Activated T-cell treated with anti-CD3 and anti-CD28 coated beads, Interleukin-2, amount 50 U/mL, for 24 hours (primary cell): ENCODE data around the gene SYK.
"Not testable (repeated sequence)": the region's sequence is repeated elsewhere in the genome, so short reads cannot be mapped to it uniquely, and the experiment has no call there.

ENCODE experiments used
- DNase-seq: peaks from one replicate; pipeline ENCODE4 v3.0.0-alpha.2; 2020
- H3K27ac Mint-ChIP-seq: 2 replicates; pipeline ENCODE4 v1.8.0; 2020; ENCODE audit warnings: mild to moderate bottlenecking, mixed read lengths
- H3K27me3 Mint-ChIP-seq: 2 replicates; pipeline ENCODE4 v1.8.0; 2020; ENCODE audit warnings: mixed read lengths
- H3K36me3 Mint-ChIP-seq: 2 replicates; pipeline ENCODE4 v1.8.0; 2020; ENCODE audit warnings: low read depth, mixed read lengths
- H3K4me1 Mint-ChIP-seq: 2 replicates; pipeline ENCODE4 v1.8.0; 2020; ENCODE audit warnings: low read depth, mixed read lengths
- H3K4me3 Mint-ChIP-seq: 2 replicates; pipeline ENCODE4 v1.8.0; 2020; ENCODE audit warnings: mild to moderate bottlenecking, moderate library complexity, mixed read lengths
- H3K9me3 Mint-ChIP-seq: 2 replicates; pipeline ENCODE4 v1.8.0; 2020; ENCODE audit warnings: mixed read lengths

Gene SYK

DNA sequence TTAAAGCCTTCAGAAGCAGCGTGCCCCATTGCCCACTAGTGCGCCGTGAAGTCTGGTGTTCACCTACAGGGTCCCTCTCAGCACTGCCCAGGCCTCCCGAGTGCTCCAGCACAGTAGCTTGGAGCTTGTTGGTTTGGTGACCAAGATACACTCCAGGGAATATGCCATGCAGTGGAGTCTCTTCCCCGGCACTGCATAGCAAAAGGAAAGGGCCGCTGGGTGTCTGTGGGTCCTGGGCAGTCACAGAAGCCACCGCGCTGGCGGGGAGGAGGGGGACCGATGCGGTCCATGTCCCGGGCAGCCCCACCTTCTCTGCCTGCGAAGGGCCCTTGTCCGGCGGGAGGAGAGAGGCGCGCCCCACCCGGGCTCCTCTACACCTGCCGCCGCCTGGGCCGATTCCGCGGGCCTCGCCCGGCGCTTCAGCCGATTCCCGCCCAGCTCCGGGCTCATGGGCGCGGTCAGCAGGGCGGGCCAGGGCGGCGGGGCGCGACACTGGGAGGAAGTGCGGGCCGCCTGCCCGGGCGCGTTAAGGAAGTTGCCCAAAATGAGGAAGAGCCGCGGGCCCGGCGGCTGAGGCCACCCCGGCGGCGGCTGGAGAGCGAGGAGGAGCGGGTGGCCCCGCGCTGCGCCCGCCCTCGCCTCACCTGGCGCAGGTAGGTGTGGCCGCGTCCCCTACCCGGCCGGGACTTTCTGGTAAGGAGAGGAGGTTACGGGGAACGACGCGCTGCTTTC, at the start of gene SYK:
TSS of gene SYK (plus strand) at position 579 of the 732 bp plus-strand sequence. CDS start 42,080 bp downstream, outside the sequence.
- Mint-ChIP-seq H3K4me3 (peak within 1 kb of the TSS; percentile 49), H3K36me3 (no peaks in the 10 kb centered on the region), H3K4me1 (peaks cover 5% of the 10 kb centered on the region), H3K27me3 (peaks cover 83% of the 10 kb centered on the region), H3K9me3 (no peaks in the 10 kb centered on the region), H3K27ac (no peak within 1 kb of the TSS)
- no peak for DNase-seq

DNA sequence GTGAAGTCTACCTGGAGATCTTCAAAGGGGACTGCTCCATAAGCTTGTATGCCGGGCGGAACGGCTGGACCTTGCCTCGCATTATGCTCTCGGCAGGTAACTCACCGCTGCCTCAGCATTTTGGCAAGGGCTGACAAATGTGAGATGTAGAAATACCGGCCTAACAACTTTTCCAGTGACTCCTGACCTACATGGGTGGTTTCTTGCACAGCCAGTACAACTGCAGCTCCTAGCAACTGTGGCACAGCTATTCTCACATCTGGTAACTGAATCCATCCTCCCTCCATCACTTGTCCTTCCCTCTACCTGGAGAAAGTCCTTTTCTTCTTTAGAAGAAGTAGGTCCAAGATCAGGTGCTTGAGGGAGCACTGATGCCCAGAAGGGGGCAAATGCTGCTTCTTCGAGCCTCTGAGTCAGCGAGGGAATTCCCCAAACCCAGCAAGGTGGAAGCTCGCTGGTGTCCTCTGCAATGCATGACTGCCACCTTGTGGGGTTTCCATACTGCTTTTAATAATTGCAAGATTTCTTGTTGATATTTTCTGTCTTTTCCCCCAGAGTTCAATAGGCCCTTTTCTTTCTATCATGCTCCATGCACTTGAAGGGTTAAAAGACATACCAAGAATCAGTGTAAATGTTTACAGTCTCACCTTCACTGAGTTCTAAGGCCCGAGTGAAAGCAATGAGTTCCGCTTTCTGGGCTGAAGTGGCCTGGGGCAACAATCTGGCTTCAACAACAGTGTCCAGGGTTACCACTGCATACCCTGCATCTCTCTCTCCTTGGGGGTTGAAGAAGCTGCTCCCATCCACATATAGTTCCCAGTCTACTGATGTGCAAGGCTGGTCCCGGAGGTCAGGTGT, 45.9 kb upstream of the SYK start:
- H3K36me3 Mint-ChIP-seq, H3K4me3 Mint-ChIP-seq, H3K27ac Mint-ChIP-seq, H3K4me1 Mint-ChIP-seq, H3K9me3 Mint-ChIP-seq, H3K27me3 Mint-ChIP-seq: not testable (repeated sequence)
- peak; percentile 67 for DNase-seq

DNA sequence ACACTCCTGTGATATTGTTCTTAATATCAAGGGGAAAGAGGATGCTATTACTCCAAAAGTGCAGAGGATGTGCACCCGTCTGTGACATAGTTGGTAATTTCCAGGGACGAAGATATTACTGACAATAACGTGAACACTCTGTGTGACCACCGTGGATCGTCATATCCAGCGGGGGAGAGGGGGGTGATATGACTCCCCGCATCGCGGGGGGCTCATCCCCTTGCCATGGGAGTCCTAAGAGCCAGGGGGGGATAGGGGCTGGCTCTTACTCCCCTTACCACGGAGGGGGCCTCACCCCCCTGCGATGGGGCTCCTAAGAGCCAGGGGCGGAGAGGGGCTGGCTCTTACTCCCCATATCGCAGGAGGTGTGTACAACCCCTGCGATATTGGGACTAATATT, 41.0 kb upstream of the SYK start:
- not testable (repeated sequence) for H3K4me1 Mint-ChIP-seq, H3K4me3 Mint-ChIP-seq, DNase-seq, H3K36me3 Mint-ChIP-seq, H3K9me3 Mint-ChIP-seq, H3K27ac Mint-ChIP-seq, H3K27me3 Mint-ChIP-seq

DNA sequence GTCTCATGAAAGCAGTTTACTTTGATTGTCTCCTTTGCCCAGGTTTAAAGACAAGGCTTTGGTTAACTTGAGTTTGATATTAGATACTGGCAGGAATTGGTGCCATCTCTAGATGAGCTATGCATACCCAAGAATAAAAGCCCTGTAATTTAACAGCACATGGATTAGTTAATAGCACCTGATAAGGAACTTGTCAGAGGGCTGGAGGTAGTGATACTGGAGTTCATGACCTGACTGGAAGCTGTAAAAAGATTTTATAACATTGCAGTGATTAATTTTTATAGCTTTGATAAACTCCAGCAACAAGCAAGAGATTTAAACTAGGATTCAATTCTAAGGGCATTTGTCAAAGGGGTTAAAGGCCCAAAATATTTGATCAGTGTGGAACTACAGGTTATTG, 34.9 kb upstream of the SYK start:
- Mint-ChIP-seq H3K27ac (no peak overlapping the region), H3K4me1 (no peaks in the 10 kb centered on the region), H3K36me3 (no peaks in the 10 kb centered on the region), H3K27me3 (peaks cover 12% of the 10 kb centered on the region), H3K4me3 (no peak overlapping the region), H3K9me3 (peaks cover 8% of the 10 kb centered on the region)
- DNase-seq: no peak

DNA sequence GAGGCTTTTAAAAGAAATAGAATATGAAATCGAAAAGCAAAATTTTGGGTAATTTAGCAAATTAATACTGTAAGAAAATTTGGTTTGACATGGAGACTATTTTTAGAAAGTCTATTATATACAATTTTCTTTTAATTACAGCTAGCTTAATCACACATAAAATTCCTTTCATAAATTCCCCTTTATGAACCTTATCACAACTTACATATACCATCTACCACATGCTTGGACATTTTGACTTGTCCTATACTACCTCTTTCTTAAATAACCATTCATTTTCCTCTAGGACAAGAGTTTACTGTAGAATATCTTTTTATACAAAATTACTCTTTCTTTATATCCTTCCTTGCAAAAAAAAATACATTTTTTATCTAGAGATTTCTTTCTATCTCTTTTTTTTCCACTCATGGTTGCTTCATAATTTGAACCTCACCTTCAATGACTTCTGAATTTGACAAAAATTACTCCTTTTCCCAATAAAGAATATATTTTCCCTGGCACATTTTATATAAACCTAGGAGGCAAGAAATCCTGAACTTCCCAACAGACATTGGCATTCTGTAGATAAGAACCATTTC, 34.0 kb upstream of the SYK start:
- no peak for DNase-seq
- Mint-ChIP-seq H3K27me3 (peaks cover 21% of the 10 kb centered on the region), H3K9me3 (peaks cover 8% of the 10 kb centered on the region), H3K4me3 (no peak overlapping the region), H3K27ac (no peak overlapping the region), H3K36me3 (no peaks in the 10 kb centered on the region), H3K4me1 (no peaks in the 10 kb centered on the region)

DNA sequence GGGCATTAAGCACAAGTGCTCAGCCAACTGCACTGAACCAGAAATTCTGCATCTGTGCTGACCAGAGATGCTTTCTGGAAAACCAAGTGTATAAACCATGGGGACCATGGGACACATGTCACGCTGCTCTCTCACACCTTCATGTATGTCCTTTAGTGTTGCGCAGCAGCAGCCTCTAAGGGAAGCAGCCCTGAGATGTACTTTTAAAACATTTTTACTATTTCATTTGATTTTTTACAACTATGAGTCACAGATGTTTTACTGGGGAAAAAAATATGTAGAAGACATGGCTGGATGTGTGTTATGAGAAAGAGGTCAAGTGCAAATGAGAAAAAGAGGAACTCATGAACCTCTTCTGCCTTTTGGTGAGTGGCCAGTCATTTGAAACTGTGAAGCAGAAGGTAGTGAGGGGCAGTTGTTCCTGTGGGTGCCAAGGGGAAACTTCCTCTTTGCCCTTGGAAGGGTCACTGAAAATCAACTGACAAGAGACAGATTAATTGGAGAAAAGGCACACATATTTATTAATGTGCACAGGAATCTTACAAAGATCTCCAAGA, 31.4 kb upstream of the SYK start:
- Mint-ChIP-seq H3K27ac (no peak overlapping the region), H3K36me3 (no peaks in the 10 kb centered on the region)

DNA sequence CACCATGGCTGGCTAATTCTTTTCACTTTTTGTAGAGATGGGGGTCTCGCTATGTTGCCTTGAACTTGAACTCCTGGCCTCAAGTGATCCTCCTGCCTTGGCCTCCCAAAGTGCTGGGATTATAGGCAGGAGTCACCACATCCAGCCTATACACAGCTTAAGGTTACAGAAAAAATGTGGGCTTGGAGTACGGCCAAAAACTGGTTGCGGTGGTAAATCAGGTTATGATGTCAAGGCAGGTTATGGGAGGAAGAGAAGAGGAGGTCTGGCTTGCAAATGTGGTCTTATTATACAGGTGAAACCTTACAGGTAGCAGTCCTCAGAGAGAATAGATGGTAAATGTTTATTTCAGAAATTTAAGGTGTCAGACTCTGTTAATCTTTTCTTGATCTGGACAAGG, 30.7 kb upstream of the SYK start:
- no peak for DNase-seq
- H3K4me1 Mint-ChIP-seq: no peaks in the 10 kb centered on the region
- H3K27ac Mint-ChIP-seq: no peak overlapping the region

More for the DNA sequence above, 31.4 kb upstream of the SYK start:
- no peak for DNase-seq
- Mint-ChIP-seq H3K27me3 (peaks cover 29% of the 10 kb centered on the region), H3K4me3 (no peak overlapping the region), H3K4me1 (no peaks in the 10 kb centered on the region), H3K9me3 (peaks cover 8% of the 10 kb centered on the region)

DNA sequence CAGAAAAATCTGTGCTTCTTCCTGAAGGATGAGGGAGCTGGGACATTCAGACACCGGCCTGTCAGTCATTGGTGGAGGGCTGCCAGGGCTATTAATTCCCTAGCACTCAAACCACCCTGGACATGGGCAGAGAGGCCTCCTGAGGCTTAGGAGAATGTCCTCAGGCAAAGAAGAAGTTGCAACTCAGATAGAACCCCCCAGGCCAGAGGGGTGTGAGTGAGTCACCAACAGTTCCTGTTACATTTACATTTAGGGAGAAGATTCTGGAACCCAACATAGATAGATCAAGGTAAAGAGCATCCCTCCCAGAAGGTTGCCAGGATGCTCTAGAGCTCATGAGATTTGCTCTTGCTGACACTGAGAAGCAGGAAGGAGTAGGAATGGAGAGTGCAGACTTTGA, 29.2 kb upstream of the SYK start:
- DNase-seq: no peak

More for the DNA sequence above, 30.7 kb upstream of the SYK start:
- Mint-ChIP-seq H3K4me3 (no peak overlapping the region), H3K36me3 (no peaks in the 10 kb centered on the region), H3K27me3 (peaks cover 29% of the 10 kb centered on the region), H3K9me3 (peaks cover 8% of the 10 kb centered on the region)

DNA sequence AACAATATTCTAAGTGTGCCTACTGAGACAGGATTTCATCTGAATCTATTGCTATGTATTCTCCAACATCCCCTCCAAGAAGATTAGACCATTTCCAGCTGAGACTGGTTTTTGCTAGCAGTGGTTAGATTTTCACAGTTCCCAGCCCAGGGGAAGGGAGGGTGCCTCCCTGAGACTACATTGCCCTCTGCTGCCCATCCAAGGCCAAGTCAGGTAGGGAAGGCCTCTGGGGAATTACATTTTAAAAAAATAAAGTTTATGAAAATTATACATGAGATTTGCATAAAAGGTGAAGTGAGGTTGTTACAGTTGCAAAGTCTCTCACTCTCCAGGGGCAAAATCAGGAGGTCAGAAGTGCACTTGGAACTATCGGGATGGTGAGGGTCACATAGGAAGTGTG, 28.0 kb upstream of the SYK start:
- no peaks in the 10 kb centered on the region for H3K36me3 Mint-ChIP-seq
- no peak for DNase-seq
- H3K27ac Mint-ChIP-seq: no peak overlapping the region
- H3K4me1 Mint-ChIP-seq: no peaks in the 10 kb centered on the region
- H3K4me3 Mint-ChIP-seq: no peak overlapping the region
- peaks cover 32% of the 10 kb centered on the region for H3K27me3 Mint-ChIP-seq
- no peaks in the 10 kb centered on the region for H3K9me3 Mint-ChIP-seq

More for the DNA sequence above, 29.2 kb upstream of the SYK start:
- Mint-ChIP-seq H3K4me1 (no peaks in the 10 kb centered on the region), H3K36me3 (no peaks in the 10 kb centered on the region), H3K4me3 (no peak overlapping the region), H3K27me3 (peaks cover 29% of the 10 kb centered on the region), H3K27ac (no peak overlapping the region), H3K9me3 (peaks cover 5% of the 10 kb centered on the region)

DNA sequence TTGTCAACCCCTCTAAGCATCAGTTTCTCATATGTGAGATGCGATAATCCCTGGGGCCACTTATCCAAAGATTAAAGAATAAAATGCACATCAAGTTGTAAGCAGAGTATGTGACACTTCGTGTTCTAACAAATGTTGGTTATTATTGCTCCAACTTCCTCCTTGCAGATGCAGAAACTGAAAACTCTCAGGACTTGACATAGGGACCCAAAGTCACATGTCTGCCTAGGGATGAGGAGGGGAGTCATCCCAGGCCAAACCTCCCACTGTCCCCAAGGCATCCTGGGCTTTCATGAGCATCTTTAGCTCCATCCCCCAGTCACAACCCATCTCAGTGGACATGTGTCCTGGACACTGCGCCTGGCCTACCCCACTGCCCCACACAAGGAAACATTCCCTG, 27.5 kb upstream of the SYK start:
- H3K27me3 Mint-ChIP-seq: peaks cover 32% of the 10 kb centered on the region
- H3K4me3 Mint-ChIP-seq: no peak overlapping the region
- H3K27ac Mint-ChIP-seq: no peak overlapping the region
- no peak for DNase-seq
- no peaks in the 10 kb centered on the region for H3K4me1 Mint-ChIP-seq
- H3K36me3 Mint-ChIP-seq: no peaks in the 10 kb centered on the region
- H3K9me3 Mint-ChIP-seq: no peaks in the 10 kb centered on the region

DNA sequence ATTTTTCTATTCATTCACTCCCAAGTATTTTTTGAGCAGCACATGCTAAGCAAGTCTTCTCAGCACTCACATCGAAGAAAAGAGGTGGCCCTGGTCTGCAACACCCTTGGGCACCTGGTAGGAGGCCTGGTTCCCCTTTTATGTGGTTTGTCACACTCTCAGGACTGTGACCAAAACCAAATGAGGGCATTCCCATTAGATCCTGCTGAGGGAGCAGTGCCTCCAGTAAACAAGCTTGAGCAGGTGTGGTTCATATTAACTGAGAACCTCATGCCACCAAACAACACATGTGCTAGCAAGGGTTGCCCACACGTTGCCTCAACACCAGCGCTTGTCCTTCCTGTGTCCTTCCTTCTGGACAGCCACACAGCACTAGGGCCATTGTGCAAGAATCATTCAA, 26.9 kb upstream of the SYK start:
- Mint-ChIP-seq H3K9me3 (no peaks in the 10 kb centered on the region), H3K4me3 (no peak overlapping the region), H3K27me3 (peaks cover 28% of the 10 kb centered on the region), H3K4me1 (no peaks in the 10 kb centered on the region), H3K27ac (no peak overlapping the region), H3K36me3 (no peaks in the 10 kb centered on the region)
- DNase-seq: no peak

DNA sequence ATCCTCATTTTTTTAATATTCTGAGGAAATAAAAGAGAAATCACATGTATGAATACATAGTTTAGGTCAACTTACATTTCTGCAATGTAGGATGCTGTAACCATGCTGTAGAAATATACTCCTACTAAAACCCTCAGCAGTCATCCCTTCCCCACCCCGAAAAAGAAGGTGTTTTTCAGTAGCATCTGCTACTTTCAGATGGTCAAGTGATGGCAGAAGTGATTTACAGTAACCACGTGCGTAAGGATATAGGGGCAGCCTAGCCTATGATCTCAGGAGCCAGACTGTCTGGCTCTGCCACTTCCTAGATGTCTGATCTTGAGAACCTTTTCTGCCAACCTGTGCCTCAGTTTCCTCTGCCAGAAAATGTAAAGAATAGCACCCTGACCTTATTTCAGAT, 26.0 kb upstream of the SYK start:
- H3K4me3 Mint-ChIP-seq: no peak overlapping the region
- DNase-seq: no peak
- H3K4me1 Mint-ChIP-seq: no peaks in the 10 kb centered on the region
- no peak overlapping the region for H3K27ac Mint-ChIP-seq
- no peaks in the 10 kb centered on the region for H3K36me3 Mint-ChIP-seq
- no peaks in the 10 kb centered on the region for H3K9me3 Mint-ChIP-seq
- peaks cover 25% of the 10 kb centered on the region for H3K27me3 Mint-ChIP-seq

DNA sequence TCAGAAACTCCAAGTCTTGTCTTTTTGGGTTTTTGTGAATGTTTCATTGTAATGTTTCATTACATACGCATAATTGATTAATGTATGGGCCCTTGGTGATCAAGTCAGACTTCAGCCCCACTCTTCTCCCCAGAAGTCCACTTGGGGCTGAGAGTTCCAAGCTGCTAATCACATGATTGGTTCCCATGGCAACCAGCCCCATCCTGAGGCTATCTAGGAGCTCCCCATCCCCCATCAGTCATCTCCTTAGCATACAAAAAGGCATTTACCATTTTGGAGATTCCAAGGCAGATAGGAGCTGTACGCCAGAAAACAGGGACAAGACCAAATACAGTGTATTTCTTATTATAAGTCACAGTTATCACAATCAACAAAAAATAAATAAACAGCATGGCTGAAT, 22.9 kb upstream of the SYK start:
- no peak for DNase-seq
- H3K4me3 Mint-ChIP-seq: no peak overlapping the region
- no peaks in the 10 kb centered on the region for H3K9me3 Mint-ChIP-seq
- no peaks in the 10 kb centered on the region for H3K4me1 Mint-ChIP-seq
- no peak overlapping the region for H3K27ac Mint-ChIP-seq
- no peaks in the 10 kb centered on the region for H3K36me3 Mint-ChIP-seq
- peaks cover 17% of the 10 kb centered on the region for H3K27me3 Mint-ChIP-seq

DNA sequence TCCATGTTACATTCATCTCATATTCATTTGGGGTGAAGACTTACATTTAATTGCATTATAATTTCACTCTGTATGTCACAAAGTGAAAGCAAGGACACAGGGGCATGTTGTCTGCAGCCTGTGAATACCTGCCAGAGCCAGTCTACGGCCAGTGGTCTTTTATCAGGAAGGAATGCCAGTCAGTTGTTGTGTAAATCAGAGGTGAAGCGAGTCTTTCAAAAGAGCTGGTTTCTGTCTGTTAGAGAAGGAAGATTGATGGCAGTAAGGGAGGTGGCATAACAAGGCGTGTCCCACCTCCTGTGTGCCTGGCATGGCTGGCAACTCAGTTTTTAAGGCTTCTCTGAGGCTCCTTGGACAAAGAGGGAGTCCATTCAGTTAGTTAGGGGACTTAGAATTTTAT, 18.1 kb upstream of the SYK start:
- peaks cover 28% of the 10 kb centered on the region for H3K27me3 Mint-ChIP-seq
- DNase-seq: no peak
- H3K4me1 Mint-ChIP-seq: no peaks in the 10 kb centered on the region
- no peaks in the 10 kb centered on the region for H3K36me3 Mint-ChIP-seq
- no peak overlapping the region for H3K27ac Mint-ChIP-seq
- H3K4me3 Mint-ChIP-seq: no peak overlapping the region
- no peaks in the 10 kb centered on the region for H3K9me3 Mint-ChIP-seq

DNA sequence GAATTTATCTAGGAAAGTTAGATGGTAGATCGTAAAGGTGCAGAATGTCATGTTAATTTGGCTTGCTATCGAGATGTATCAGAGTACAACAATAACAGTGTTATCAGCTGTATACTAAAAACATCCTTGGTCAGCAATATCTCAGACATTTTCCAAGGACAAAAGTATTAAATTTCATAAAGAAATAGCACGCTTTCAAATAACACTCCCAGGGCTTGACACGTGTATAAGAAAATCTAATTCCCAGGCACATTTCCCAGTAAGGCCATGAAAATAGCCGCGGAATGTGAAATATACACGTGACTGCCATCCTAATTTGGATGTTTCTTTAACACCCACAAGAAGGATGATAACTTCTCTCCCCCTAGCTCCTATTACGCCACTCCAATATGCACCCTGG, 17.7 kb upstream of the SYK start:
- H3K4me1 Mint-ChIP-seq: no peaks in the 10 kb centered on the region
- no peak for DNase-seq
- H3K36me3 Mint-ChIP-seq: no peaks in the 10 kb centered on the region
- H3K4me3 Mint-ChIP-seq: no peak overlapping the region
- no peak overlapping the region for H3K27ac Mint-ChIP-seq
- H3K9me3 Mint-ChIP-seq: no peaks in the 10 kb centered on the region
- peaks cover 32% of the 10 kb centered on the region for H3K27me3 Mint-ChIP-seq
